Measurements from ENCODE around the gene CCDC88B. TPM values are rescaled to one million over a fixed set of nuclear protein-coding genes. Genes with fewer than 3 reads are reported as not detected.

Gene CCDC88B
- total and polyA plus RNA-seq, 7 donors, result 1.4 to 3.6 (median 2.6) TPM

DNA sequence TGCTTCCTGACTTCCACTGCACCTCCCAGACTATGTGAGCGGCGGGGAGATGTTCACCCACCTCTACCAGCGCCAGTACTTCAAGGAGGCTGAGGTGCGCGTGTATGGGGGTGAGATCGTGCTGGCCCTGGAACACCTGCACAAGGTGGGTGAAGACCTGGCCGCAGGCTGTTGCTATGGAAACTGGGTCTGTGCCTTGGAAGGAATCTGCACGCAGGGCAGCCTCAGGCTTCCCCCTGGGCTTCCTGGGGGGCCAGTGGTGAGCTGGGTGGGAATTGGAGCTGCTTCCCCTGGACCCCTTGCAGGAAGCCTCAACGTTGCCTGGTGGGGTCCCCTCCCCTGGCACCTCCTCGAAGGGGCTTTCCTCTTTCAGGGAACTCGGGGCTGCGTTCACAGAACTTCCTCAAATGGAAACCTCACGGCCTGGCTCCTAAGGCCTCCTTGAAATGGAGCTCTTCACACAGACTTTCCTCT is 20.5 kb downstream of the CCDC88B start:
- Histone ChIP-seq H3K27me3 (ENCODE audit: insufficient read depth in 3 of 3, low read length in 2 of 3) (no peaks in the 10 kb centered on the region), H3K9me3 (no peaks in the 10 kb centered on the region), H3K4me1 (peaks cover 6% of the 10 kb centered on the region), H3K27ac (no peak overlapping the region), H3K36me3 (ENCODE audit: insufficient read depth in 1 of 2, low read depth in 1 of 2) (peaks cover 0 to 50% of the 10 kb centered on the region in 2 donors), H3K4me3 (peak overlapping the region; percentile 95)
- intact Hi-C loops (cut with DNase I), result no loop called here
- ATAC-seq, result no peak
- DNase-seq, result no peak
- 81 to 82% (median 81%) methylated on average over 12 to 13 of the region's 13 CpGs for WGBS, 3 donors
- TF ChIP-seq, protein P1, sequence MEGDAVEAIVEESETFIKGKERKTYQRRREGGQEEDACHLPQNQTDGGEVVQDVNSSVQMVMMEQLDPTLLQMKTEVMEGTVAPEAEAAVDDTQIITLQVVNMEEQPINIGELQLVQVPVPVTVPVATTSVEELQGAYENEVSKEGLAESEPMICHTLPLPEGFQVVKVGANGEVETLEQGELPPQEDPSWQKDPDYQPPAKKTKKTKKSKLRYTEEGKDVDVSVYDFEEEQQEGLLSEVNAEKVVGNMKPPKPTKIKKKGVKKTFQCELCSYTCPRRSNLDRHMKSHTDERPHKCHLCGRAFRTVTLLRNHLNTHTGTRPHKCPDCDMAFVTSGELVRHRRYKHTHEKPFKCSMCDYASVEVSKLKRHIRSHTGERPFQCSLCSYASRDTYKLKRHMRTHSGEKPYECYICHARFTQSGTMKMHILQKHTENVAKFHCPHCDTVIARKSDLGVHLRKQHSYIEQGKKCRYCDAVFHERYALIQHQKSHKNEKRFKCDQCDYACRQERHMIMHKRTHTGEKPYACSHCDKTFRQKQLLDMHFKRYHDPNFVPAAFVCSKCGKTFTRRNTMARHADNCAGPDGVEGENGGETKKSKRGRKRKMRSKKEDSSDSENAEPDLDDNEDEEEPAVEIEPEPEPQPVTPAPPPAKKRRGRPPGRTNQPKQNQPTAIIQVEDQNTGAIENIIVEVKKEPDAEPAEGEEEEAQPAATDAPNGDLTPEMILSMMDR (IDR thresholded peaks at IDR 0.05), result no peak

DNA sequence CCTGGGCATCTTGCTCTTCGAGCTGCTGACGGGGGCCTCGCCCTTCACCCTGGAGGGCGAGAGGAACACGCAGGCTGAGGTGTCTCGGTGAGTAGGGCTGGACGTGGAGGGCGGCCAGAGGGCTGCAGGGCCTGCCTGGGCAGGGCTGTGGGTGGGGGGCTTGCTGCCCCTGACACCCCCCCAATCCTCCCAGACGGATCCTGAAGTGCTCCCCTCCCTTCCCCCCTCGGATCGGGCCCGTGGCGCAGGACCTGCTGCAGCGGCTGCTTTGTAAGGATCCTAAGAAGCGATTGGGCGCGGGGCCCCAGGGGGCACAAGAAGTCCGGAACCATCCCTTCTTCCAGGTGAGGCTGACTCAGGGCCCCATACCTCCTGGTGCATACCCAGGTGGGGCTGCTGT is 21.7 kb downstream of the CCDC88B start:
- intact Hi-C loops (cut with DNase I), result no loop called here
- Histone ChIP-seq H3K4me3 (no peak overlapping the region), H3K4me1 (peaks cover 6% of the 10 kb centered on the region), H3K27ac (no peak overlapping the region), H3K9me3 (no peaks in the 10 kb centered on the region), H3K27me3 (ENCODE audit: insufficient read depth in 3 of 3, low read length in 2 of 3) (no peaks in the 10 kb centered on the region), H3K36me3 (ENCODE audit: insufficient read depth in 1 of 2, low read depth in 1 of 2) (peaks cover 4 to 62% of the 10 kb centered on the region in 2 donors)
- TF ChIP-seq, protein P1 (IDR thresholded peaks at IDR 0.05), result no peak
- WGBS, 3 donors, result 89 to 93% (median 90%) methylated on average over 13 to 18 of the region's 18 CpGs
- ATAC-seq, result no peak
- no peak for DNase-seq

DNA sequence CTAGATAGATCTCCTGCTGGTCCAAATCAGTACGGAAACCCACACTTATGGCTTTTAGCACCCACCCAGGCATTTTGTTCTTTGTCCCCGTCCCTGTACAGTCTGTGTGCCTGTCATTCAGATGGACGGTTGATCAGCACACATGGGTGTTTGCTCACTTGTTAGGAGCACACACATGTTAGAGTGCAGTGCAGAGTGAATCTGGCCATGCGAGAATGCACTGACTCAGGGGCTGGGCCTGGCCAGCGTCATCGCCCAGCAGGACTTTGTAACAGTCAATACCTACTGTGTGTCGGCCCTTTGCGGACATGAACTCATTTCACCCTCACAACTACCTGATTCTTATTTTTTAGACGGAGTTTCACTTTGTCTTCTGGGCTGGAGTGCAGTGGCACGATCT is 22.3 kb downstream of the CCDC88B start:
- peaks cover 4 to 68% of the 10 kb centered on the region in 2 donors for H3K36me3 ChIP-seq (ENCODE audit: insufficient read depth in 1 of 2, low read depth in 1 of 2)
- H3K9me3 ChIP-seq, result no peaks in the 10 kb centered on the region
- H3K4me1 ChIP-seq, result peaks cover 6% of the 10 kb centered on the region
- DNase-seq, result no peak
- intact Hi-C loops (cut with DNase I), result no loop called here
- H3K27ac ChIP-seq, result no peak overlapping the region
- no peak overlapping the region for H3K4me3 ChIP-seq
- H3K27me3 ChIP-seq (ENCODE audit: insufficient read depth in 3 of 3, low read length in 2 of 3), result no peaks in the 10 kb centered on the region
- TF ChIP-seq, protein P1 (IDR thresholded peaks at IDR 0.05), result no peak
- 94 to 95% (median 95%) methylated on average over 10 of the region's 10 CpGs for WGBS, 3 donors
- no peak for ATAC-seq

DNA sequence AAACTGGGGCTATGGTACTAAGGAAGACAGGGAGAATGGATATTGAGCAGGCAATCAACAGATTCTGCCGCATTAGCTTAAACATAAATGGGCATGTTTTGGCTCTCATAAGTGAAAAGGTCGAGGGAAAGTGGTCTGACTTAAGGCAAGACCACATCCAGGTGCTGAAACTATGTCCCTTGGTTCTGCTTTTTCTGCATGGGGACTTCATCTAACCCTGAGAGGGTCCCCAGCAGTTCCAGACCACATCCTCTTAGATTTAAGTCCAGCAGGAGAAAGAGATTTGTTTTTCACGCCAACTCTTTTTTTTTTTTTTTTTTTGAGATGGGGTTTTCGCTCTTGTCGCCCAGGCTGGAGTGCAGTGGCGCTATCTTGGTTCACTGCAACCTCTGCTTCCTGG is 24.4 kb downstream of the CCDC88B start:
- intact Hi-C loops (cut with DNase I), result no loop called here
- Histone ChIP-seq H3K36me3 (ENCODE audit: insufficient read depth in 1 of 2, low read depth in 1 of 2) (peaks cover 4 to 88% of the 10 kb centered on the region in 2 donors), H3K27me3 (ENCODE audit: insufficient read depth in 3 of 3, low read length in 2 of 3) (no peaks in the 10 kb centered on the region), H3K27ac (no peak overlapping the region), H3K4me3 (no peak overlapping the region), H3K9me3 (no peaks in the 10 kb centered on the region), H3K4me1 (no peaks in the 10 kb centered on the region)
- TF ChIP-seq, protein P1 (IDR thresholded peaks at IDR 0.05), result no peak
- 94 to 98% (median 95%) methylated on average over 6 of the region's 6 CpGs for WGBS, 3 donors
- no peak for ATAC-seq
- no peak for DNase-seq

DNA sequence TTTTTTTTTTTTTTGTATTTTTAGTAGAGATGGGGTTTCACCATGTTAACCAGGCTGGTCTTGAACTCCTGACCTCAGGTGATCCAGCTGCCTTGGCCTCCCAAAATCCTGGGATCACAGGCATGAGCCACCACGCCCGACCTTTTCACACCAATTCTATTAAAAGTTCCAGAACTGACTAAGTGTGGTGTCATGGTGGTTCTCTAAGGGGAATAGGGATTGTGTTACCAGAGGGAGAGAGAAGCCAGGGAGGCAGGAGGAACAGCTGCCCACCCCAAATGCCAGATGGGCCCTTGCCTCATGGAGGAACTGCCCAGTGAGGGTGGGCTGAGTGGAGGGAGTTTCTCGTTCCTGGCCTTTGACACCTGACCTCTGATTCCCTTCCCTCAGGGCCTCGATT is 24.9 kb downstream of the CCDC88B start:
- ATAC-seq, result no peak
- Histone ChIP-seq H3K9me3 (no peaks in the 10 kb centered on the region), H3K27me3 (ENCODE audit: insufficient read depth in 3 of 3, low read length in 2 of 3) (no peaks in the 10 kb centered on the region), H3K27ac (no peak overlapping the region), H3K4me1 (no peaks in the 10 kb centered on the region), H3K4me3 (no peak overlapping the region), H3K36me3 (ENCODE audit: insufficient read depth in 1 of 2, low read depth in 1 of 2) (peaks cover 4 to 92% of the 10 kb centered on the region in 2 donors)
- TF ChIP-seq, protein P1 (IDR thresholded peaks at IDR 0.05), result no peak
- WGBS, 3 donors, result 55 to 74% (median 70%) methylated on average over 4 of the region's 4 CpGs
- DNase-seq, result no peak
- intact Hi-C loops (cut with DNase I), result no loop called here

Data from psoas muscle (tissue), 8 donors.